PFSK-1 (cell line): ENCODE results near the gene ASS1.

Source experiments
- FOXP2 ChIP-seq: optimal IDR thresholded peaks from 2 replicates; pipeline ENCODE3; 2011; ENCODE audit warnings: borderline replicate concordance, control low read depth, inconsistent platforms; ENCODE audit not compliant: insufficient read depth; ENCODE audit errors: extremely low read length, extremely low read depth
- POLR2AphosphoS5 ChIP-seq: IDR thresholded peaks from 2 replicates; pipeline ENCODE4 v1.6.1; 2012; ENCODE audit warnings: low read depth, mild to moderate bottlenecking, control low read depth, low read length, moderate library complexity
- SIN3A ChIP-seq: IDR thresholded peaks from 2 replicates; pipeline ENCODE4 v1.6.1; 2012; ENCODE audit warnings: mild to moderate bottlenecking, low read length, moderate library complexity, borderline replicate concordance; ENCODE audit not compliant: insufficient read depth
- TAF1 ChIP-seq: IDR thresholded peaks from 2 replicates; pipeline ENCODE4 v1.6.1; 2012; ENCODE audit warnings: low read length, control low read depth, borderline replicate concordance; ENCODE audit not compliant: insufficient read depth
- TF ChIP-seq, protein P1 (sequence below), 2 experiments: IDR thresholded peaks; 2 replicates each; pipeline versions ENCODE4 v1.6.1 to v1.8.0; 2011 to 2012; ENCODE audit warnings: low read depth in 2 of 2, low read length in 2 of 2, control low read depth in 1 of 2, inconsistent platforms in 1 of 2, mild to moderate bottlenecking in 1 of 2, moderate library complexity in 1 of 2; ENCODE audit not compliant: insufficient read depth in 1 of 2

ASS1 gene

DNA sequence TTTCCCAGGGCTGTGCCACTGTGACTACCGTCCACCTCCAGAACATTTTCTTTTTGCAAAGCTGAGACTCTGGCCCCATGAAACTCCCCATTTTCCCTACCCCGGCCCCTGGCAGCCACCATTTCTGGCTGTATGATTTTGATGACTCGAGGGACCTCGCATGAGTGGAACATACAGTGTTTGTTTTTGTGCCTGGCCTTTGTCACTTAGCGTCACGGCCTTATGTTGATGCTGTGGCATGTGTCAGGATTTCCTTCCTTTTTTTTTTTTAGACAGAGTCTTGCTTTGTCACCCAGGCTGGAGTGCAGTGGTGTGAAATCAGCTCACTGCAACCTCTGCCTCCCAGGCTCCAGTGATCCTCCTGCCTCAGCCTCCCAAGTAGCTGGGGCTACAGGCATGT, 42.7 kb downstream of the ASS1 start:
- TF ChIP-seq TAF1: no peak
- TF ChIP-seq, protein P1, sequence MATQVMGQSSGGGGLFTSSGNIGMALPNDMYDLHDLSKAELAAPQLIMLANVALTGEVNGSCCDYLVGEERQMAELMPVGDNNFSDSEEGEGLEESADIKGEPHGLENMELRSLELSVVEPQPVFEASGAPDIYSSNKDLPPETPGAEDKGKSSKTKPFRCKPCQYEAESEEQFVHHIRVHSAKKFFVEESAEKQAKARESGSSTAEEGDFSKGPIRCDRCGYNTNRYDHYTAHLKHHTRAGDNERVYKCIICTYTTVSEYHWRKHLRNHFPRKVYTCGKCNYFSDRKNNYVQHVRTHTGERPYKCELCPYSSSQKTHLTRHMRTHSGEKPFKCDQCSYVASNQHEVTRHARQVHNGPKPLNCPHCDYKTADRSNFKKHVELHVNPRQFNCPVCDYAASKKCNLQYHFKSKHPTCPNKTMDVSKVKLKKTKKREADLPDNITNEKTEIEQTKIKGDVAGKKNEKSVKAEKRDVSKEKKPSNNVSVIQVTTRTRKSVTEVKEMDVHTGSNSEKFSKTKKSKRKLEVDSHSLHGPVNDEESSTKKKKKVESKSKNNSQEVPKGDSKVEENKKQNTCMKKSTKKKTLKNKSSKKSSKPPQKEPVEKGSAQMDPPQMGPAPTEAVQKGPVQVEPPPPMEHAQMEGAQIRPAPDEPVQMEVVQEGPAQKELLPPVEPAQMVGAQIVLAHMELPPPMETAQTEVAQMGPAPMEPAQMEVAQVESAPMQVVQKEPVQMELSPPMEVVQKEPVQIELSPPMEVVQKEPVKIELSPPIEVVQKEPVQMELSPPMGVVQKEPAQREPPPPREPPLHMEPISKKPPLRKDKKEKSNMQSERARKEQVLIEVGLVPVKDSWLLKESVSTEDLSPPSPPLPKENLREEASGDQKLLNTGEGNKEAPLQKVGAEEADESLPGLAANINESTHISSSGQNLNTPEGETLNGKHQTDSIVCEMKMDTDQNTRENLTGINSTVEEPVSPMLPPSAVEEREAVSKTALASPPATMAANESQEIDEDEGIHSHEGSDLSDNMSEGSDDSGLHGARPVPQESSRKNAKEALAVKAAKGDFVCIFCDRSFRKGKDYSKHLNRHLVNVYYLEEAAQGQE (IDR thresholded peaks at IDR 0.05; ENCODE audit: insufficient read depth in 1 of 2, low read depth in 2 of 2, low read length in 2 of 2): no peak
- no peak for TF ChIP-seq SIN3A
- no peak for TF ChIP-seq POLR2AphosphoS5
- TF ChIP-seq FOXP2: no peak

DNA sequence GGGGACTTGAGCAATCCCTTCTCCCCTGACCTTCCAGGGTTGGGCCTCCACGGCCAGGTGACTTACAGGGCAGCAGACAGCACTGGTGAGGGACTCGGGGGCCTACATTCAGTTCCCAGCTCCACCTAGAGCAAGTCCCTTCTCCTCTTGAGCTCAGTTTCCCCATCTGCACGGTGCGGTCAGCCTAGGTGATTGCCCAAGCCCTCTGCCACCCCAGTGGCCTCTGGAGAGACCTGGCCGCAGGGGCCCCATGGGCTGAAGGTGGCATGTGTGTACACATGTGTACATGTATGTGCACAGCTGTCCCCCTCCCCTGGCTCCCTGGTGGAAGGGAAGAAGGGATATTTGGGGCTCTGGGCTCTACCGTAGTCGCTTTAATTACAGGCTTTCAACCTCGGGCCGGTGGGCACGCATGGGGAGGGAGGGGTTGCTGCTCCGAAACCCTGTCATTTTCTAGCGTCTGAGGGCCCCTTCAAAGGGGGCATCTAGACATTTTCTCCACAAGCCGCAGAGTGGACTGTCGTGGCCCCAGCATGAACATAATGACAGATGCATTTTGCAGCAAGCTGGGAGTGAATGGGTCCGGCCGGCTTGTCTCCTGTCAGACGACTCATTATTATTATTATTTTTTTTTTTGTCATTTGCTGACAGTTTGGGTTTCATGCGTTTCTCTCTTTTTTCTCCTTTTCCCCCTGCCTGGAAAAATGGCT, 44.0 kb downstream of the ASS1 start:
- TF ChIP-seq, protein P1 (IDR thresholded peaks at IDR 0.05; ENCODE audit: insufficient read depth in 1 of 2, low read depth in 2 of 2, low read length in 2 of 2): no peak
- TF ChIP-seq POLR2AphosphoS5 (no peak), SIN3A (no peak), FOXP2 (no peak), TAF1 (no peak)

DNA sequence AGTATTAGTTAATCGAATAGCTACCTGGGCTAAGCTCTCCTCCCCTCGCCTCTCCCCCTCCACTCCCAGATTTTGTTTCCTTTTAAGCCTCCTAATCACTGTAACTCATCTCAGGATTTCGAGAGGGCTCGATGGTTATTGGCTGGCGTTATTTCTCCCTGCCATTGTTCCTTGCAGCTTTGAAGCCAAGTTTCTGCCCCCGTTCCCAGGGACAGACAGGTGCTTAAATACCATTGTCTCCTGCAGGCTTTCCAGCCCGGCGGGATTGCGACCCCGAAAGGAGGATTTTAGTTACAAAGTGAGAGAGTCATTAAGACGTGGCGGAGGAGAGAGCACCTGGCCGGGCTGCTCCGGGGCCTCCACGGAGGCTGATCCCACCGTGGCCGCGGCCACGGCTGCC, 46.2 kb downstream of the ASS1 start:
- TF ChIP-seq TAF1: no peak
- TF ChIP-seq POLR2AphosphoS5: no peak
- no peak for TF ChIP-seq SIN3A
- TF ChIP-seq, protein P1 (IDR thresholded peaks at IDR 0.05; ENCODE audit: insufficient read depth in 1 of 2, low read depth in 2 of 2, low read length in 2 of 2): no peak

DNA sequence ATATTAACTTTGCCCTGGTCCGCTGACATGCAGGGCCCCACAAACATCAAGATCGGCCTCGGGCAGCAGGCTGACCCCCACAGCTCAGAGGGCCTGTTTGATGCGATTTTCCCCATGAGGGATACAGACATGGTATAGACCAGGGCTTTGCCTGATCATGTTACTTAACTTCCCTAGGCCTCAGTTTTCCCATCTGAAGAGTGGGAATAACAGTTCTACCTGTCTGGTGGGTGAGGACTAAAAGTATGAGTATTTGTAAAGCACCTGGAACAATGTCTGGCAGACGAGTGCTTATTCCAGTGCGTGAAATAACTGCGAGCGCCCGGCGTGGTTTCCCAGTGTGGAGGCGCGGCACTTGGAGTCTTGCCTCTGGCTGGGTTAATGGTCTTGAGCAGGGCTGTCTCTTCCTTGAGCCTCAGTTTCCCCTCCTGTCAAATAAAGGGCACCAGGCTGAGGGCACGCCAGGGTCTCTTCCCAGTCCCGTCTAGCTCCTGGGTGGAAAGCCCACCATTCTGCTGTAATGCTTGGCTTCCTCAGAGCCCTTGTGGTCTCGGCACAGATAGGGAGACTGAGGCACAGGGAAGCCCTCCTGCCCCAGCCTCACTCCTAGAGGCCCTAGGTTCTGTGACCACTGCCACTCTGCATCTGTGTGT, 47.2 kb downstream of the ASS1 start:
- TF ChIP-seq POLR2AphosphoS5 (no peak), TAF1 (no peak), FOXP2 (no peak), SIN3A (no peak)
- TF ChIP-seq, protein P1 (IDR thresholded peaks at IDR 0.05; ENCODE audit: insufficient read depth in 1 of 2, low read depth in 2 of 2, low read length in 2 of 2): no peak
